ENCODE results near the gene ZDHHC14. TPM values are rescaled to one million over a fixed set of nuclear protein-coding genes. Genes with fewer than 3 reads are reported as not detected.

Gene ZDHHC14
- total RNA-seq, 3 donors from 2014 or later: 4.8 to 9.8 (median 8.5) TPM

- no peak overlapping the region for H3K4me3 ChIP-seq
- no peaks in the 10 kb centered on the region for H3K4me1 ChIP-seq
- no peaks in the 10 kb centered on the region for H3K27me3 ChIP-seq
- no peaks in the 10 kb centered on the region for H3K36me3 ChIP-seq
- H3K27ac ChIP-seq: no peak overlapping the region
- no peaks in the 10 kb centered on the region for H3K9me3 ChIP-seq
- intact Hi-C loops (cut with DNase I; ENCODE audit: low total_unique reads): no loop called here
- TF ChIP-seq POLR2AphosphoS5 (IDR thresholded peaks at IDR 0.05) (no peak), CTCF (IDR thresholded peaks at IDR 0.05) (no peak), POLR2A (IDR thresholded peaks at IDR 0.05) (no peak)
- DNase-seq (ENCODE audit: low spot score in 2 of 2): no peak
These were observed 19.7 kb downstream of the ZDHHC14 start for GRCh38 chr6:157400676-157401075.

- H3K4me3 ChIP-seq: no peak overlapping the region
- H3K4me1 ChIP-seq: no peaks in the 10 kb centered on the region
- no peak overlapping the region for H3K27ac ChIP-seq
- H3K27me3 ChIP-seq: no peaks in the 10 kb centered on the region
- no peaks in the 10 kb centered on the region for H3K36me3 ChIP-seq
- intact Hi-C loops (cut with DNase I; ENCODE audit: low total_unique reads): no loop called here
- no peak for TF ChIP-seq CTCF (IDR thresholded peaks at IDR 0.05)
- no peak for TF ChIP-seq POLR2AphosphoS5 (IDR thresholded peaks at IDR 0.05)
- H3K9me3 ChIP-seq: no peaks in the 10 kb centered on the region
- DNase-seq (ENCODE audit: low spot score in 2 of 2): no peak
These were observed 20.8 kb downstream of the ZDHHC14 start for GRCh38 chr6:157401734-157402338.

GRCh38 chr6:157402996-157403685, 22.2 kb downstream of the ZDHHC14 start:
- Histone ChIP-seq H3K4me3 (no peak overlapping the region), H3K4me1 (no peaks in the 10 kb centered on the region), H3K27ac (no peak overlapping the region), H3K27me3 (no peaks in the 10 kb centered on the region), H3K36me3 (no peaks in the 10 kb centered on the region), H3K9me3 (no peaks in the 10 kb centered on the region)
- intact Hi-C loops (cut with DNase I; ENCODE audit: low total_unique reads): no loop called here
- DNase-seq (ENCODE audit: low spot score in 2 of 2): no peak
- TF ChIP-seq CTCF (IDR thresholded peaks at IDR 0.05): no peak
- no peak for TF ChIP-seq POLR2A (IDR thresholded peaks at IDR 0.05)
- no peak for TF ChIP-seq POLR2AphosphoS5 (IDR thresholded peaks at IDR 0.05)

GRCh38 chr6:157403686-157404051, 22.7 kb downstream of the ZDHHC14 start:
- Histone ChIP-seq H3K27me3 (no peaks in the 10 kb centered on the region), H3K9me3 (no peaks in the 10 kb centered on the region), H3K4me3 (no peak overlapping the region), H3K36me3 (no peaks in the 10 kb centered on the region), H3K4me1 (no peaks in the 10 kb centered on the region), H3K27ac (no peak overlapping the region)
- TF ChIP-seq CTCF (IDR thresholded peaks at IDR 0.05): no peak
- no peak for TF ChIP-seq POLR2AphosphoS5 (IDR thresholded peaks at IDR 0.05)
- TF ChIP-seq POLR2A (IDR thresholded peaks at IDR 0.05): no peak
- DNase-seq (ENCODE audit: low spot score in 2 of 2): no peak
- intact Hi-C loops (cut with DNase I; ENCODE audit: low total_unique reads): no loop called here

- no peaks in the 10 kb centered on the region for H3K4me1 ChIP-seq
- H3K9me3 ChIP-seq: no peaks in the 10 kb centered on the region
- no peak overlapping the region for H3K4me3 ChIP-seq
- H3K36me3 ChIP-seq: no peaks in the 10 kb centered on the region
- no peak for DNase-seq (ENCODE audit: low spot score in 2 of 2)
- no peaks in the 10 kb centered on the region for H3K27me3 ChIP-seq
- TF ChIP-seq POLR2A (IDR thresholded peaks at IDR 0.05) (no peak), POLR2AphosphoS5 (IDR thresholded peaks at IDR 0.05) (no peak), CTCF (IDR thresholded peaks at IDR 0.05) (no peak)
- no peak overlapping the region for H3K27ac ChIP-seq
- intact Hi-C loops (cut with DNase I; ENCODE audit: low total_unique reads): no loop called here
These were observed 25.0 kb downstream of the ZDHHC14 start for GRCh38 chr6:157405986-157406385.
